ENCODE results near the gene GRIP1. TPM values are rescaled to one million over a fixed set of nuclear protein-coding genes. Genes with fewer than 3 reads are reported as not detected.
A peak's percentile ranks its signal among the peaks of the same experiment; 100 is the strongest.

Gene GRIP1
- total RNA-seq, 1 donor = under 0.01 TPM

- no peaks in the 10 kb centered on the region for H3K79me2 ChIP-seq (ENCODE audit: insufficient read depth, low read length)
- H3K27ac ChIP-seq (ENCODE audit: low read depth, low read length) = no peak overlapping the region
- H3K4me3 ChIP-seq (ENCODE audit: insufficient read depth, low read length) = no peak overlapping the region
- H3K27me3 ChIP-seq (ENCODE audit: insufficient read depth, low read length) = no peaks in the 10 kb centered on the region
- no peak overlapping the region for H3K4me2 ChIP-seq (ENCODE audit: insufficient read depth, low read length)
- no peaks in the 10 kb centered on the region for H3K9me3 ChIP-seq (ENCODE audit: low read depth, low read length)
- H4K20me1 ChIP-seq (ENCODE audit: insufficient read depth, low read length) = no peaks in the 10 kb centered on the region
- no peaks in the 10 kb centered on the region for H3K36me3 ChIP-seq (ENCODE audit: insufficient read depth, low read length)
- TF ChIP-seq CTCF (IDR thresholded peaks at IDR 0.05; ENCODE audit: extremely low read depth, low read depth, low read length) = no peak
- no peaks in the 10 kb centered on the region for H3K4me1 ChIP-seq (ENCODE audit: insufficient read depth, low read length)
- no peak overlapping the region for H2AFZ ChIP-seq (ENCODE audit: low read length)
- no peak for DNase-seq (ENCODE audit: insufficient read length, low spot score, missing footprints)
These were observed 162.7 kb downstream of the GRIP1 start for GRCh38 chr12:66516133-66516532.

- no peak overlapping the region for H3K27ac ChIP-seq (ENCODE audit: low read depth, low read length)
- H3K4me2 ChIP-seq (ENCODE audit: insufficient read depth, low read length) = no peak overlapping the region
- no peaks in the 10 kb centered on the region for H3K27me3 ChIP-seq (ENCODE audit: insufficient read depth, low read length)
- no peak overlapping the region for H2AFZ ChIP-seq (ENCODE audit: low read length)
- peak; percentile 48 for DNase-seq (ENCODE audit: insufficient read length, low spot score, missing footprints)
- H3K4me1 ChIP-seq (ENCODE audit: insufficient read depth, low read length) = no peaks in the 10 kb centered on the region
- no peaks in the 10 kb centered on the region for H3K9me3 ChIP-seq (ENCODE audit: low read depth, low read length)
- no peaks in the 10 kb centered on the region for H4K20me1 ChIP-seq (ENCODE audit: insufficient read depth, low read length)
- no peak for TF ChIP-seq CTCF (IDR thresholded peaks at IDR 0.05; ENCODE audit: extremely low read depth, low read depth, low read length)
- H3K4me3 ChIP-seq (ENCODE audit: insufficient read depth, low read length) = no peak overlapping the region
- H3K79me2 ChIP-seq (ENCODE audit: insufficient read depth, low read length) = no peaks in the 10 kb centered on the region
- no peaks in the 10 kb centered on the region for H3K36me3 ChIP-seq (ENCODE audit: insufficient read depth, low read length)
These were observed 164.3 kb downstream of the GRIP1 start for GRCh38 chr12:66514581-66514980.

- H3K4me3 ChIP-seq (ENCODE audit: insufficient read depth, low read length) = no peak overlapping the region
- H3K27me3 ChIP-seq (ENCODE audit: insufficient read depth, low read length) = no peaks in the 10 kb centered on the region
- no peaks in the 10 kb centered on the region for H3K9me3 ChIP-seq (ENCODE audit: low read depth, low read length)
- H3K27ac ChIP-seq (ENCODE audit: low read depth, low read length) = no peak overlapping the region
- TF ChIP-seq CTCF (IDR thresholded peaks at IDR 0.05; ENCODE audit: extremely low read depth, low read depth, low read length) = no peak
- no peaks in the 10 kb centered on the region for H3K79me2 ChIP-seq (ENCODE audit: insufficient read depth, low read length)
- DNase-seq (ENCODE audit: insufficient read length, low spot score, missing footprints) = no peak
- no peaks in the 10 kb centered on the region for H3K36me3 ChIP-seq (ENCODE audit: insufficient read depth, low read length)
- no peak overlapping the region for H3K4me2 ChIP-seq (ENCODE audit: insufficient read depth, low read length)
- H4K20me1 ChIP-seq (ENCODE audit: insufficient read depth, low read length) = no peaks in the 10 kb centered on the region
- H2AFZ ChIP-seq (ENCODE audit: low read length) = no peak overlapping the region
- no peaks in the 10 kb centered on the region for H3K4me1 ChIP-seq (ENCODE audit: insufficient read depth, low read length)
These were observed 170.9 kb downstream of the GRIP1 start for GRCh38 chr12:66508025-66508424.

- no peak overlapping the region for H3K4me3 ChIP-seq (ENCODE audit: insufficient read depth, low read length)
- no peaks in the 10 kb centered on the region for H4K20me1 ChIP-seq (ENCODE audit: insufficient read depth, low read length)
- no peaks in the 10 kb centered on the region for H3K4me1 ChIP-seq (ENCODE audit: insufficient read depth, low read length)
- no peaks in the 10 kb centered on the region for H3K27me3 ChIP-seq (ENCODE audit: insufficient read depth, low read length)
- H3K9me3 ChIP-seq (ENCODE audit: low read depth, low read length) = no peaks in the 10 kb centered on the region
- no peak overlapping the region for H3K4me2 ChIP-seq (ENCODE audit: insufficient read depth, low read length)
- H3K27ac ChIP-seq (ENCODE audit: low read depth, low read length) = no peak overlapping the region
- no peak for DNase-seq (ENCODE audit: insufficient read length, low spot score, missing footprints)
- H3K79me2 ChIP-seq (ENCODE audit: insufficient read depth, low read length) = no peaks in the 10 kb centered on the region
- H3K36me3 ChIP-seq (ENCODE audit: insufficient read depth, low read length) = no peaks in the 10 kb centered on the region
- TF ChIP-seq CTCF (IDR thresholded peaks at IDR 0.05; ENCODE audit: extremely low read depth, low read depth, low read length) = no peak
- H2AFZ ChIP-seq (ENCODE audit: low read length) = no peak overlapping the region
These were observed 175.1 kb downstream of the GRIP1 start for GRCh38 chr12:66503746-66504145.
